HCT116 (cell line): ENCODE data around the gene HSF2BP.

Experiments used
- JUND ChIP-seq: IDR thresholded peaks from 2 replicates; pipeline ENCODE4 v1.6.1; 2012
- POLR2AphosphoS5 ChIP-seq: IDR thresholded peaks from 2 replicates; pipeline ENCODE4 v1.6.1; 2011; ENCODE audit warnings: mild to moderate bottlenecking, low read depth, low read length, moderate library complexity
- SIN3A ChIP-seq: IDR thresholded peaks from 2 replicates; pipeline ENCODE4 v1.6.1; 2012; ENCODE audit warnings: low read depth
- TF ChIP-seq, protein P1 (sequence below), 3 experiments: fragments of 200-600 bp in 1 of 3; sonication (generic) in 1 of 3; IDR thresholded peaks in 2 of 3; conservative IDR thresholded peaks in 1 of 3; 2 replicates each; pipeline ENCODE4 v1.5.1; 2012 to 2017; ENCODE audit warnings: low read depth in 2 of 3, low read length in 2 of 3, antibody characterized with exemption in 1 of 3, borderline replicate concordance in 1 of 3, control low read depth in 1 of 3, mild to moderate bottlenecking in 1 of 3, mixed read lengths in 1 of 3, mixed run types in 1 of 3, moderate library complexity in 1 of 3; ENCODE audit not compliant: insufficient read depth in 1 of 3
- TF ChIP-seq, protein P2 (sequence below): IDR thresholded peaks from 2 replicates; pipeline ENCODE4 v1.6.1; 2012

DNA sequence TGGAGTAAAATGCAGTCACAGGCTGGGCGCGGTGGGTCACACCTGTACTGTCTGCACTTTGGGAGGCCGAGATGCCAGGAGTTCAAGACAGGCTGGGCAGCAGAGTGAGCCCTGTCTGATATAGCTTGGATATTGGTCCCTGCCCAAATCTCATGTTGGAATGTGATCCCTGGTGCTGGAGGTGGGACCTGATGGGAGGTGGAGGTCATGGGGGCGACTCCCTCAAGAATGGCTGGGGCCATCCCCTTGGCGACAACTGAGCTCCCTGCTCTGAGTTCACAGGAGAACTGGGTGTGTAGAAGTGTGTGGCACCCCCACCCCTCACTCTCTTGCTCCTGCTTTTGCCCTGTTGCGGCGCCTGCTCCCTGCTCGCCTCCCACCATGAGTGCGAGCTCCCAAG lies 48.2 kb upstream of the HSF2BP start:
- TF ChIP-seq, protein P1, sequence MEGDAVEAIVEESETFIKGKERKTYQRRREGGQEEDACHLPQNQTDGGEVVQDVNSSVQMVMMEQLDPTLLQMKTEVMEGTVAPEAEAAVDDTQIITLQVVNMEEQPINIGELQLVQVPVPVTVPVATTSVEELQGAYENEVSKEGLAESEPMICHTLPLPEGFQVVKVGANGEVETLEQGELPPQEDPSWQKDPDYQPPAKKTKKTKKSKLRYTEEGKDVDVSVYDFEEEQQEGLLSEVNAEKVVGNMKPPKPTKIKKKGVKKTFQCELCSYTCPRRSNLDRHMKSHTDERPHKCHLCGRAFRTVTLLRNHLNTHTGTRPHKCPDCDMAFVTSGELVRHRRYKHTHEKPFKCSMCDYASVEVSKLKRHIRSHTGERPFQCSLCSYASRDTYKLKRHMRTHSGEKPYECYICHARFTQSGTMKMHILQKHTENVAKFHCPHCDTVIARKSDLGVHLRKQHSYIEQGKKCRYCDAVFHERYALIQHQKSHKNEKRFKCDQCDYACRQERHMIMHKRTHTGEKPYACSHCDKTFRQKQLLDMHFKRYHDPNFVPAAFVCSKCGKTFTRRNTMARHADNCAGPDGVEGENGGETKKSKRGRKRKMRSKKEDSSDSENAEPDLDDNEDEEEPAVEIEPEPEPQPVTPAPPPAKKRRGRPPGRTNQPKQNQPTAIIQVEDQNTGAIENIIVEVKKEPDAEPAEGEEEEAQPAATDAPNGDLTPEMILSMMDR (IDR thresholded peaks at IDR 0.05 in 2 of 3, conservative IDR thresholded peaks at IDR 0.05 in 1 of 3; ENCODE audit: borderline replicate concordance in 1 of 3, insufficient read depth in 1 of 3, low read depth in 2 of 3, low read length in 2 of 3) = no peak
- no peak for TF ChIP-seq POLR2AphosphoS5
- TF ChIP-seq, protein P2, sequence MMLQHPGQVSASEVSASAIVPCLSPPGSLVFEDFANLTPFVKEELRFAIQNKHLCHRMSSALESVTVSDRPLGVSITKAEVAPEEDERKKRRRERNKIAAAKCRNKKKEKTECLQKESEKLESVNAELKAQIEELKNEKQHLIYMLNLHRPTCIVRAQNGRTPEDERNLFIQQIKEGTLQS = no peak
- TF ChIP-seq JUND = no peak
- TF ChIP-seq SIN3A = no peak
